Medulla oblongata (tissue), 1 donor: Measurements from ENCODE around the gene C1QTNF6.

ENCODE experiments used
- DNase-seq: peaks from one replicate; pipeline ENCODE4 v3.0.0-alpha.2; 2015; ENCODE audit errors: extremely low spot score

Gene C1QTNF6

GRCh38 chr22:37190262-37190780, 2.3 kb upstream of the C1QTNF6 start:
- DNase-seq: no peak

DNA sequence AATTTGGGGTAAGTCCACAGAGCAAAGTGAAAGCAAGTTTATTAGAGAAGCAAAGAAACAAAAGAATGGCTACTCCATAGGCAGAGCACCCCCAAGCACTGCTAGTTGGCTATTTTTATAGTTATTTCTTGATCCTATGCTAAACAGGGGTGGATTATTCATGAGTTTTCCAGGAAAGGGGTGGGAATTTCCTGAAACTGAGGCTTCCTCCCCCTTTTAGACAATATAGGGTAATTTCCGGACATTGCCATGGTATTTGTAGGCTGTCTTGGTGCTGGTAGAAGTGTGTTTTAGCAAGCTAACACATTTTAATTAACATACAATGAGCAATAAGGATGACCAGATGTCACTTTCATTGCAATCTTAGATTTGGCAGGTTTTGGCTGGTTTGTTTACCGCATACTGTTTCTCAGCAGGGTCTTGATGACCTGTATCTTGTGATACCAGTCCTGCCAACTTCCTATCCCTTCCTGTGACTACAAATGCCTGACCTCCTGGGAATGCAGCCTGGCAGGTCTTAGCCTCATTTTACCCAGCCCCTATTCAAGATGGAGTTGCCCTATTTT, 937 bp upstream of the C1QTNF6 start:
- DNase-seq: no peak

DNA sequence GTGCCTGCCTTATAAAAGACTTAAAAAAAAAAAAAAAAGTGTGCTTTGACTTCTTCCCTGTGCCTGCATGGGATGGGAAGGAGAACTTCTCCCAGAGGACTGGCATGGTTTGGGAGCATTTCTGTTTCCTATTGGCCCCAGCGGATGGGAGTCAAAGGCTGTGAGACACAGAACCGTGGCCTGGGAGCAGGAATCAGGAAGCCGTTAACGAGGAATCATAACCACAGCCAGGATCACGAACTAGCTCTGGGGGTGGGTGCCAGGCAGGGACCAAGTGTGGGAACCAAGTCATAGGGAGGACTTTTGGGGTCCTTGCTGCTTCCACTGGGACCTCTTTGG, 526 bp downstream of the C1QTNF6 start:
- no peak for DNase-seq

GRCh38 chr22:37186997-37187522, 987 bp downstream of the C1QTNF6 start:
- DNase-seq: no peak

DNA sequence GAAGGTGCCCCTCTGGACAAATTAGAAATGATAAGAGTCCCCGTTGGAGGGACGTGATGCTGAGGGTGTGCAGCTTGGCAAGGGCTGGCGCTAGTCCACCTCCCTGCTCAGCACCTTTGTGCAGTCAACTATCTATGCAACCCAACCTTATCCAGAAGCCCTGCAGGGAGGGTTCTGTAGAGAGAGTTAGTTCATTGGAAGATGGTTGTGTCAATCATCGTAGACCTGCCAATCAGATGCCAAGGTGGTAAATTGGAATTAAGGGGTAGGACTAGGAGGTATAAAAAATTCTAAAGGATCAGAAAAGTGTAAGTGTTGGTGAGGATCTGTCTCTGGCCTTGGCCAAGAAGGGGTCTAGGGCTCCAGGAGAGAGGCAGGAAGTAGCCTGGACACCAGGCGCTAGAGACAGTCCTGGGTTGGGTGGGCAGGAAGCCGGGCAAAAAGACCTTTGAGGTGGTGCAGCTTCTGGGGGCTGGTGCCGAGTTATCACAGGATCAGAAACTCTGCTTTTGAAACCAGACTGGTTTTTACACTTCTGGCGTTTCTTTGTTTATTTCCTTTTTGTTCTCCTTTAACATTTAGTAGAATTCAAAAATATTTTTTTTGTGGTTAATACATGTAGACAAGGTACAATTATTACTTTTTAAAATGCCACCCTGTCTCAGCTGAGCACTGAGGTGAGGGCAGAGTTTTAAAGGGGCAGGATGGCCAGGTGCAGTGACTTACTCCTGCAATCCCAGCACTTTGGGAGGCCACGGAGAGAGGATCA, 1.6 kb downstream of the C1QTNF6 start:
- DNase-seq: peak; percentile 69

- no peak for DNase-seq
Measured at GRCh38 chr22:37185646-37186227, 2.3 kb downstream of the C1QTNF6 start.

- DNase-seq: no peak
Measured at GRCh38 chr22:37184816-37185541, 3.1 kb downstream of the C1QTNF6 start.

GRCh38 chr22:37184380-37184755, 3.7 kb downstream of the C1QTNF6 start:
- DNase-seq: no peak

DNA sequence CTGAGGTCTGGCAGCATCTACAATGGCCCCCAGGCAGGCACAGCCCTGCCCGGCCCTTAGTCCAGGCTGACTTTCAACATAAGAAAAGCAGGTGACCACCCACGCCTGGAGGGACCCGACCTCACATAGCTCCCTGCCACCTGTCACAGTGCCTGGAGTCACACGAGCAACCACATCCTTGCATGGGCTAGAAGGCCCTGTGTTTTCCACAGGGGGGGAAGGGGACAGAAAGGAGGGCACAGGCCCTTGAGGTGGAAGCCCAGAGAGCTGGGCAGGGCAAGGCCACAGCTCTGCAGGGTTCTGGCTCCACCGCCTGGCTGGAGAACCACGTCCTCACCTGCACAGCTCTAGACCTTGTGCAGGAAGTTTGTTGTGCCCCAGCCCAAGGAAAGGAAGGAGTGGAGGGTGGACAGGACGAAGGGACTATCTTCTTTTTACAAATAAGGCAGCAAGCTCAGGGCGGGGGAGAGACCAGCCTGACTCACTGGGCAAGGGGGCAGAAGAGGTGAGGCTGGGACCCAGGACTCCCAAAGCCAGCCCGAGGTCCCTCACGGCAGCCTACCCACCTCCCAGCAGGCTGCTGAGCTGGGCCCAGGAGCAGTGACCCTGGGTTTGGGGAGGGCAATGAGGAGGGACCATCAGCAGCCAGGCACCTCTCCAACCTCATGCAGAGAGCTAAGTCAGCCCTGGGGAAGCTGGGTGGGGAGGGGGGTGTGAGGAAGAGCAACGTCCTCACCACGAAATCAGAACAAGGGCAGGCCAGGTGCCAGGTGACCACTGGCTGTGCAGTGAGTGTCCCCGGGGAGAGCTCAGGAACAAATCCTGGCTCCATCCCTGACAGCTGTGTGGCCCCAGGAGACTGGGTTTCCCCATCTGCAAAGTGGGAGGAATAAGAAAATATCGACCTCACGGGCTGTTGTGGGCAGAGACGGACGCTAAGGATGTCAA, 4.3 kb downstream of the C1QTNF6 start:
- DNase-seq: no peak

- DNase-seq: no peak
Measured at GRCh38 chr22:37182949-37183245, 5.2 kb downstream of the C1QTNF6 start.

DNA sequence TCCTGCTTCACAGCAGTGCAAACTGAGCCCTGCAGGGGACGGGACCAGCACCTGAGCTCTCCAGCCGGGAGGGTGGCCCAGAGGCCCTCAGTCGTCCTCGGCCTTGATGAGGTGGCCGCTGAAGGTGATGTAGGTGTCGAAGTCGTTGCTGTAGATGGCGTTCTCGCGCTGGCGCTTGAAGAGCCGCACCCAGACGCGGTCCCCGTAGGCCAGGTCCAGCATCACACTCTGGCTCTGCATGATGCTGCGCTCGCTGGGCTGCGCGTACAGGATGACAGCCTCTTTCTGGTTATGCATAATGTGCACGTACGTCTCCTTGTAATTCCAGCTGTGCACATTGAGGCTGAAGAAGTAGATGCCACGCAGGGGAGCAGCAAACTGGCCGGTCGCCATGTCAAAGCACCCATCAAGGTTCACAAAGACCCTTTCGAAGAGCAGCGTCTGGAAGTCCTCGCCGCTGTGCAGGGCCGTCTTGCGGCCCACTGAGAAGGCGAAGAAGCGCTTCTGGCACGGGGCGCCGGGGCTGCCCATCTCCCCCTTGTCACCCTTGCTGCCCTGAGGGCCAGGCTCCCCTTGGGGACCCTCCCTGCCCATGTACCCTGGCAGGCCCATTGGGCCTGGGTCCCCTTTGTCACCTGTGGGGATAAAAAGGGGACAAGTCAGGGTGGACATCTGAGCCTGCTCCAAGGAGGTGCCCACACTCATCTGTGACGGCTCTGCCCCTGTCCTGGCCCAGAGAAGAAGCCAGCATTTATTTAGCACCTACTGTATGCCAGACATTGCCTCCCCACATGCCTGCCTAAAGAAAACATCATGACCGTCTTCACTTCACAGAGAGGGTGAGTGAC, 5.7 kb downstream of the C1QTNF6 start:
- no peak for DNase-seq

DNA sequence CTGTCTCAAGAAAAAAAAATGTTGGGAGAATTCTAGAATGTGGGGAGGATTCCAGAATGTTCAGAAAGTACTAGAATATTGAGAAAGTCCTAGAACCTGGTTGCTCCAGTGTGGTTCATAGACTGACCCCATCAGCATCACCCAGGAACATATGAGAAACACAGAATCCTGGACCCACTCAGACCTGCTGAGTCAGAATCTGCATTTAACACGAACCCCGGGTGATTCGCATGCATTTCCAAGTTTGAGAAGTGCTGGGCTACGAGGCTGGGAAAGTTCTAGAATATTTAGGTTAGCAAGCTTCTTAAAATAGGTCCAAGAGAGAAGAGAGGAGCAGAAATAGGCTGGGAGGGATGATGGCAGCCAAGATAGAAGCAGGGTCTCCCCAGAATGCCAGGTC, 6.4 kb downstream of the C1QTNF6 start:
- no peak for DNase-seq

GRCh38 chr22:37180531-37181231, 7.4 kb downstream of the C1QTNF6 start:
- DNase-seq: no peak

DNA sequence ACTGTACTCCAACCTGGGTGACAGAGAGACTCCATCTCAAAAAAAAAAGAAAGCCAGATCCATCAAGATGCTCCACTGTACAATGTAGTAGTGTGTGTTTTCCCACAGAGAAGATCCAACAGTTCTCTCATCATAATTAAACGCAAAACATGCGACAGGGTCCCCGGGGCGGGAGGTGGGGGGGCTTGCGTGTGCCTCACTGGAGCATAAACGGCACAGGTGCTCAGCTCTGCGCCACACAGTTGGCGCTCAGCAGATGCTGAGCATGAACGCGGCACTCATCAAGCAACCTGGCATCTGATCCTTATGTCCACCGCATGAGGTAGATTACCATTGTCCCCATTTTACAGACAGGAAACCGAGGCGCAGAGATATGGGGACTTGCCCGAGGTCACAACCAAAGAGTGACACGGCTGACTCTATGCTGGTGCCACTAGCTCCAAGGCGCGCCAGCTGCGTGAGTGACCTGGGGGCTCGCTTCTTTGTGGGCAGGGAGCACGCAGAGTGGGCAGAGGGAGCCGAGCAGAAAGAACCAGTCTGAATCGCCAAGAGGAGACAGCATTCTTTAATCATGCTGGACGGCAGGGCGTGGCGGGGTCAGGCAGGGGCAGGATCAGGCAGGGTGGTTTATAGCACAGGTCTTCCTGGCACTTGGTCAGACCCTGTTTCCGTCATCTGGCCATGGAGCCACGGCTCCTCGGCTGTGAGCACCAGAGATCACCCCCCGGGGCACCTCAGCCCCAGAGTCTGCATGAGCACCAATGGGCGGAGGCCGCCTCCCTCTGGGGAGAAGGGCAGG, 8.2 kb downstream of the C1QTNF6 start:
- DNase-seq: no peak

- no peak for DNase-seq
Measured at GRCh38 chr22:37179126-37179470, 8.9 kb downstream of the C1QTNF6 start.

DNA sequence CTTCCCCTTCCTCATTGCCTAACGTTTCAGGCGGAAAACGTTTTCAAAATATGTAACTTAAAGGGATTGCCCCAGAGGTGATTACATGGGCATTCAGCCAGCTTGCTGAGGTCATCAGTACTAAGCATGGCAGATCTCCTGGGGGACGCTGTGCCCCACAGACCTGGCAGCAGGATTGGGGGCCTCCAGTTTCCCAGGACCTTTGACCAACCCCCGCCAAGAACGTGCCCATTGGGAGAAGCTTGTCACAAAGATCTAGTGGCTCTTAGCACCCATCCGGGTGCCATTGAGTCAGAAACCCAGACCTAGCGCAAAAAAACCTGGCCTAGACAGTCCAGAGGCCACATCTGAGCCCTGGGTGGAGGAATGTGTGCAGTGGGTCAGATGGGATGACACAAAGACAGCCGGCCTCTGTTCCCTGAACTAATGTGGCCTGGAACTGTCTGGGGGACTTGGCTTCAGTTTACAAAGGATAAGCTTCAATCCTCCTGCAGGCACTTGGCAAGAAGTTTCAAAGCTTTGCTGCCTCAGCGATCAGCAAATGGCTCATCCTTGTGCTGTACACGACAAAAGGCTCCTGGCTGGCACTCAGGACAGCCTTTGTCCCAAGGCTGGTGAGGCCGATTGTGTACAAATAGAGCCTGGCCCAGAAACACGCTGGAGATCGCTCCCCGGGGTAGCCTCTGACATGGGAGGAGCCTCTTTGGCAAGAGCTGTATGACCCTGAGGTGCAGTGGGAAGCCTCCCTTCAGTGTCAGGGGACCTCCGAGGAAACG, 9.5 kb downstream of the C1QTNF6 start:
- DNase-seq: peak; percentile 25

DNA sequence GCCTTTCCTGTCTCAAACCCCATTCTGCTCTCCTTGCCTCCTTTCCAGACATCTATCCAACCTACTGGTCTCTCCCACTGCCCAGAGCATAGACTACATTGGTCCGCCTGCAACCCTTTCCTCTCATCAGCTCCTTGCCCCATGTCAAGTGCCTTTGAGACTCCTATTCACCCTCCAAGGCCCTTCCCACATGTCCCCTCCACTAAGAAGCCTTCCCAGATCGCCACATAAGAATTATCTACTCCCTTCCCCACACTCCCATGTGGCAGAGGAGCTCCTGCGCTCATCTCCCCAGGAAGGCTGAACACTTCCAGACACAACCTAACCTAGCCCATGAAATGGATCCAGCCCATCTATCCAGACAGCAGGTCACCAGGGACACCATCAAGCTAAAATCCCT, 10.3 kb downstream of the C1QTNF6 start:
- DNase-seq: no peak

DNA sequence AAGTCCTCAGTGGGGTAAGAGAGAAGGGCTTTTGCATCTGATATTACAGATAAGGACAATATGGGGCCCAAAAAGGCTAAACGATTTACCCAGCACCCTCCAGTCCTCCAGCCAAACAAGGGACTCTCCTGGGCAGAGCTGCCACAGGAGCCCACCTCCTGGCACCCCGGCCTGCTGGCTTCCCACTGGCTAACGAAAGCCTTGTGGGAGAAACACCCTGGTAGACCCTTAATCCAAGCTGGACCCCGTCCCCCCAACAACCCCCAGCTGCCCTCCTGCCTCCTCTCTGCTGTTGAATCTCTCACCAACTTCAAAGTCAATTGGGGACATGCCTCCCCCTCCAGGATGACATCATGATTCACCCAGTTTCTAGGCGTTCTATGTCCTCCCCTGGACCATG, 10.8 kb downstream of the C1QTNF6 start:
- DNase-seq: no peak
